Stimulated activated naive B cell treated with anti-CD40 and anti-IgM and Interleukin-4, amounts not matched to agents 10 μg/mL and 1 μg/mL and 100 μg/mL, for 72 hours (primary cell): Measurements from ENCODE around the gene SSH3.
A peak's percentile ranks its signal among the peaks of the same experiment; 100 is the strongest.

Source experiments
- ATAC-seq, 2 donors: fragments of 150-1000 bp; cut with Tn5 transposase; replicated peaks; 2 replicates each; pipeline ENCODE4 v1.10.0; 2021; ENCODE audit warnings: moderate library complexity in 1 of 2
- DNase-seq: peaks from one replicate; pipeline ENCODE4 v3.0.0; 2021
- H3K27ac Mint-ChIP-seq: one replicate; pipeline ENCODE4 v1.8.0; 2022; ENCODE audit warnings: mild to moderate bottlenecking, mixed read lengths
- H3K27me3 Mint-ChIP-seq, 2 donors: one replicate each; pipeline ENCODE4 v1.8.0; 2022; ENCODE audit warnings: mixed read lengths in 2 of 2
- H3K36me3 Mint-ChIP-seq, 2 donors: one replicate each; pipeline ENCODE4 v1.8.0; 2022; ENCODE audit warnings: mixed read lengths in 2 of 2, mild to moderate bottlenecking in 1 of 2
- H3K4me1 Mint-ChIP-seq, 2 donors: one replicate each; pipeline ENCODE4 v1.8.0; 2022; ENCODE audit warnings: mixed read lengths in 2 of 2, mild to moderate bottlenecking in 1 of 2
- H3K4me3 Mint-ChIP-seq, 2 donors: one replicate each; pipeline ENCODE4 v1.8.0; 2022; ENCODE audit warnings: mild to moderate bottlenecking in 2 of 2, mixed read lengths in 2 of 2, moderate library complexity in 1 of 2
- H3K9me3 Mint-ChIP-seq, 2 donors: one replicate each; pipeline ENCODE4 v1.8.0; 2022; ENCODE audit warnings: mixed read lengths in 2 of 2, mild to moderate bottlenecking in 1 of 2

Gene SSH3

GRCh38 chr11:67344264-67344663 is 40.9 kb downstream of the SSH3 start:
- H3K4me1 Mint-ChIP-seq, result peaks cover 37 to 52% of the 10 kb centered on the region in 2 donors
- peak; percentile 79 for ATAC-seq
- peaks cover 0 to under 1% of the 10 kb centered on the region in 2 donors for H3K36me3 Mint-ChIP-seq

GRCh38 chr11:67345247-67345919 is 42.1 kb downstream of the SSH3 start:
- Mint-ChIP-seq H3K4me1 (peaks cover 47 to 64% of the 10 kb centered on the region in 2 donors), H3K4me3 (peak overlapping the region; percentile 9 to 39), H3K36me3 (peaks cover 0 to 7% of the 10 kb centered on the region in 2 donors), H3K27me3 (no peaks in the 10 kb centered on the region), H3K9me3 (no peaks in the 10 kb centered on the region), H3K27ac (peak overlapping the region; percentile 81)
- DNase-seq (no peak), ATAC-seq (peak; percentile 69 to 71)

More at GRCh38 chr11:67344264-67344663, 40.9 kb downstream of the SSH3 start:
- no peak for DNase-seq
- Mint-ChIP-seq H3K9me3 (no peaks in the 10 kb centered on the region), H3K27me3 (no peaks in the 10 kb centered on the region), H3K27ac (peak overlapping the region; percentile 89), H3K4me3 (peak overlapping the region in 1 of 2 donors; percentile 44)

GRCh38 chr11:67345920-67346819 is 42.8 kb downstream of the SSH3 start:
- peaks cover 50 to 70% of the 10 kb centered on the region in 2 donors for H3K4me1 Mint-ChIP-seq
- no peaks in the 10 kb centered on the region for H3K9me3 Mint-ChIP-seq
- no peak for DNase-seq
- ATAC-seq, result peak; percentile 41 to 55
- H3K36me3 Mint-ChIP-seq, result peaks cover 3 to 10% of the 10 kb centered on the region in 2 donors
- H3K27me3 Mint-ChIP-seq, result no peaks in the 10 kb centered on the region
- peak overlapping the region in 1 of 2 donors; percentile 39 for H3K4me3 Mint-ChIP-seq
- H3K27ac Mint-ChIP-seq, result peak overlapping the region; percentile 81

- Mint-ChIP-seq H3K27me3 (no peaks in the 10 kb centered on the region), H3K9me3 (no peaks in the 10 kb centered on the region), H3K4me3 (peak overlapping the region in 1 of 2 donors; percentile 33), H3K36me3 (peaks cover 15 to 23% of the 10 kb centered on the region in 2 donors), H3K27ac (no peak overlapping the region), H3K4me1 (peaks cover 62 to 78% of the 10 kb centered on the region in 2 donors)
- ATAC-seq (no peak), DNase-seq (no peak)
These were observed 44.8 kb downstream of the SSH3 start for GRCh38 chr11:67347964-67348749.

- no peaks in the 10 kb centered on the region for H3K9me3 Mint-ChIP-seq
- H3K4me1 Mint-ChIP-seq, result peaks cover 67 to 77% of the 10 kb centered on the region in 2 donors
- H3K4me3 Mint-ChIP-seq, result no peak overlapping the region
- no peak overlapping the region for H3K27ac Mint-ChIP-seq
- H3K27me3 Mint-ChIP-seq, result no peaks in the 10 kb centered on the region
- H3K36me3 Mint-ChIP-seq, result peaks cover 15 to 24% of the 10 kb centered on the region in 2 donors
- no peak for ATAC-seq
- no peak for DNase-seq
These were observed 45.7 kb downstream of the SSH3 start for GRCh38 chr11:67349036-67349435.

- ATAC-seq (no peak), DNase-seq (no peak)
- no peaks in the 10 kb centered on the region for H3K9me3 Mint-ChIP-seq
- peaks cover 68 to 77% of the 10 kb centered on the region in 2 donors for H3K4me1 Mint-ChIP-seq
- H3K4me3 Mint-ChIP-seq, result no peak overlapping the region
- H3K27me3 Mint-ChIP-seq, result no peaks in the 10 kb centered on the region
- H3K36me3 Mint-ChIP-seq, result peaks cover 15 to 24% of the 10 kb centered on the region in 2 donors
- peak overlapping the region; percentile 73 for H3K27ac Mint-ChIP-seq
These were observed 46.1 kb downstream of the SSH3 start for GRCh38 chr11:67349457-67349856.

- Mint-ChIP-seq H3K9me3 (no peaks in the 10 kb centered on the region), H3K4me1 (peaks cover 70 to 77% of the 10 kb centered on the region in 2 donors), H3K36me3 (peaks cover 15 to 24% of the 10 kb centered on the region in 2 donors), H3K27me3 (no peaks in the 10 kb centered on the region), H3K4me3 (peak overlapping the region; percentile 7 to 23), H3K27ac (peak overlapping the region; percentile 73)
- ATAC-seq (no peak), DNase-seq (no peak)
These were observed 46.7 kb downstream of the SSH3 start for GRCh38 chr11:67349928-67350465.

- Mint-ChIP-seq H3K36me3 (peaks cover 15 to 24% of the 10 kb centered on the region in 2 donors), H3K4me1 (peaks cover 68 to 77% of the 10 kb centered on the region in 2 donors), H3K9me3 (no peaks in the 10 kb centered on the region), H3K27me3 (no peaks in the 10 kb centered on the region), H3K4me3 (peak overlapping the region; percentile 88 to 96), H3K27ac (peak overlapping the region; percentile 82)
- ATAC-seq (no peak), DNase-seq (no peak)
These were observed 48.1 kb downstream of the SSH3 start for GRCh38 chr11:67351275-67352005.

- Mint-ChIP-seq H3K4me1 (peaks cover 78 to 81% of the 10 kb centered on the region in 2 donors), H3K27ac (peak overlapping the region; percentile 99), H3K36me3 (peaks cover 15 to 24% of the 10 kb centered on the region in 2 donors), H3K9me3 (no peaks in the 10 kb centered on the region), H3K4me3 (peak overlapping the region; percentile 88 to 96), H3K27me3 (no peaks in the 10 kb centered on the region)
- ATAC-seq (peak; percentile 41 to 45), DNase-seq (no peak)
These were observed 49.4 kb downstream of the SSH3 start for GRCh38 chr11:67352546-67353316.

- Mint-ChIP-seq H3K36me3 (peaks cover 18 to 24% of the 10 kb centered on the region in 2 donors), H3K4me1 (peaks cover 80 to 81% of the 10 kb centered on the region in 2 donors), H3K27ac (peak within 1 kb of the TSS; percentile 99), H3K9me3 (no peaks in the 10 kb centered on the region), H3K27me3 (no peaks in the 10 kb centered on the region), H3K4me3 (peak within 1 kb of the TSS; percentile 88 to 96)
- ATAC-seq (peak; percentile 79 to 84), DNase-seq (peak; percentile 99)
These were observed 50.2 kb downstream of the SSH3 start, which contains the start of gene POLD4 for GRCh38 chr11:67353317-67354074. Gene POLD4, minus strand, starts transcription at chr11:67353546. Its CDS starts 147 bp downstream, at chr11:67353399.

- Mint-ChIP-seq H3K9me3 (no peaks in the 10 kb centered on the region), H3K36me3 (peaks cover 20 to 23% of the 10 kb centered on the region in 2 donors), H3K27me3 (no peaks in the 10 kb centered on the region)
These were observed 51.0 kb downstream of the SSH3 start for GRCh38 chr11:67354075-67355022.

More at GRCh38 chr11:67354075-67355022, 51.0 kb downstream of the SSH3 start:
- ATAC-seq (peak; percentile 15 to 28), DNase-seq (no peak)
- Mint-ChIP-seq H3K4me3 (peak overlapping the region; percentile 79 to 88), H3K4me1 (peaks cover 78 to 81% of the 10 kb centered on the region in 2 donors), H3K27ac (peak overlapping the region; percentile 99)
